ENCODE measurements around the gene SCD5. TPM values are rescaled to one million over a fixed set of nuclear protein-coding genes. Genes with fewer than 3 reads are reported as not detected.

SCD5 gene
- total RNA-seq, 2 donors from 2014 or later: 9.7 to 14.0 TPM

- no peak for TF ChIP-seq CTCF (IDR thresholded peaks at IDR 0.05)
- no peak overlapping the region for H3K27ac ChIP-seq
- no peaks in the 10 kb centered on the region for H3K27me3 ChIP-seq
- H3K9me3 ChIP-seq: no peaks in the 10 kb centered on the region
- no peak for DNase-seq (ENCODE audit: low spot score)
- no peak overlapping the region for H3K4me3 ChIP-seq
- H3K36me3 ChIP-seq: no peaks in the 10 kb centered on the region
- H3K4me1 ChIP-seq: no peaks in the 10 kb centered on the region
Measured at GRCh38 chr4:82648356-82648755, 150.2 kb downstream of the SCD5 start.

GRCh38 chr4:82645936-82646565 lies 152.5 kb downstream of the SCD5 start:
- Histone ChIP-seq H3K4me3 (no peak overlapping the region), H3K27ac (no peak overlapping the region), H3K4me1 (no peaks in the 10 kb centered on the region), H3K36me3 (no peaks in the 10 kb centered on the region), H3K27me3 (no peaks in the 10 kb centered on the region), H3K9me3 (no peaks in the 10 kb centered on the region)
- TF ChIP-seq CTCF (IDR thresholded peaks at IDR 0.05): no peak
- no peak for DNase-seq (ENCODE audit: low spot score)

DNA sequence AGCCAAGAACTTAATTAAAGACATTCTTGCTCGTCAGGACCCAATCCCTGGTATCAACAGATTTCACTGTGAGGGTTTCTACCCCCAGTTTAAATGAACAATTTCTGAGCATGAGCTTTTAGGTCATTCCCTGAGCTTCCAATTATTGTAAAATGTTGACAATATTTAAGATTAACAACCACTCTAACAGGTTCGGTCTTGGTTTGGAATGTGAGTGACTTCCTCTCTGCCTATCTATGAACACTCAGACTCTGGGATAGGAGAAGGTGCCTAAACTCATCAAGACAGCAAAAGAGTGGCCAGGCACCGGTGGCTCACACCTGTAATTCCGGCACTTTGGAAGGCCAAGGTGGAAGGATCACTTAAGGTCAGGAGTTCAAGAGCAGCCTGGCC lies 153.9 kb downstream of the SCD5 start:
- no peaks in the 10 kb centered on the region for H3K27me3 ChIP-seq
- no peak overlapping the region for H3K27ac ChIP-seq
- no peaks in the 10 kb centered on the region for H3K4me1 ChIP-seq
- H3K36me3 ChIP-seq: no peaks in the 10 kb centered on the region
- no peak for DNase-seq (ENCODE audit: low spot score)
- no peak for TF ChIP-seq CTCF (IDR thresholded peaks at IDR 0.05)
- H3K4me3 ChIP-seq: no peak overlapping the region
- no peaks in the 10 kb centered on the region for H3K9me3 ChIP-seq

GRCh38 chr4:82643994-82644733 lies 154.4 kb downstream of the SCD5 start:
- no peak overlapping the region for H3K4me3 ChIP-seq
- no peaks in the 10 kb centered on the region for H3K27me3 ChIP-seq
- no peaks in the 10 kb centered on the region for H3K9me3 ChIP-seq
- no peak for TF ChIP-seq CTCF (IDR thresholded peaks at IDR 0.05)
- no peak overlapping the region for H3K27ac ChIP-seq
- no peak for DNase-seq (ENCODE audit: low spot score)
- no peaks in the 10 kb centered on the region for H3K36me3 ChIP-seq
- no peaks in the 10 kb centered on the region for H3K4me1 ChIP-seq

- DNase-seq (ENCODE audit: low spot score): no peak
- Histone ChIP-seq H3K9me3 (no peaks in the 10 kb centered on the region), H3K27me3 (no peaks in the 10 kb centered on the region), H3K4me1 (no peaks in the 10 kb centered on the region), H3K4me3 (no peak overlapping the region), H3K36me3 (no peaks in the 10 kb centered on the region), H3K27ac (no peak overlapping the region)
- TF ChIP-seq CTCF (IDR thresholded peaks at IDR 0.05): no peak
Measured at GRCh38 chr4:82642331-82642730, 156.3 kb downstream of the SCD5 start.

All from right atrium auricular region (tissue), 2 donors.